HG03571 (cell line): ENCODE results near the gene MCAM.

Experiments
- ATAC-seq: cut with Tn5 transposase; IDR thresholded peaks from one replicate; pipeline ENCODE4 v1.9.1; 2021; ENCODE audit not compliant: unreplicated experiment

Gene MCAM

DNA sequence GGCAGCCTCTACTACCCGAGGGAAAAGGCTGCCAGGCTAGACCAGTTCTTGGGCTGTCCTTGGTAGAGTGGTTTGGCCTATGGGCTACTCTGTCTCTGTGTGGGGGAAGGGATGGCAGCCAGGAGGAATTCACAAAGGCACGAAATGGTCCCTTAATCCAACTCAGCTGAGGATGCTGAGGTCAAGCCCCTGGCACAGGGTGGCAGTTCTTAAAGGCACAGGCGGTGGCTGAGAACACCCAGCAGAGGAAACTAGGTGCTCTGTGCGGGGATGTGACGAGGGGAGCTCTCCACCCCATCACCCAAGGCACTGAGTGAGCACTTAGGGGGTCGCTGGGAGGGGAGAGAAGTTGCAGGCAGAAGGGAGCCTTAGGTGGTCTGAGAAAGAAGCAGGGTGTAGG lies 29.7 kb upstream of the MCAM start, which contains the start of gene MFRP:
MFRP (minus strand) TSS at position 101 of the 400 bp plus-strand sequence. CDS start 192 bp downstream, outside the sequence.
- ATAC-seq = no peak

DNA sequence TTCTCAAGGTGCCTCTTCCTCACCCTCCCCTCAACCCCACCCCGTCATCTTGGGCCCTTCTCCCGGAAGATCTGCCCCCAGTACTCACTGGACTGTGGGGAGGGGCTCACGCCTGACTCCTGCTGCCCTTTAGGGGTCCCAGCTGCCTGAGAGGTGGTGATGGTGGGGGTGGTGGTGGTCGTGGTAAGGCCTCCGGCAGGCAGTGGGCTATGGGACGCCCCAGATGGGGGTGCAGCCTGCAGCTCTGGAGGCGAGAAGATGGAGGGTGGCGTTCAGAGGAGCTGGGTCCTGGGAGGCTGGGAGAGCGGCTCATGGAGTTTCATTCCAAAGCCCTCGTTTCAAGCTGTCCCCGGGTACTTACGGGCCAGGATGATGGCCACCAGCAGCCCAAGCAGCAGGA lies 28.8 kb upstream of the MCAM start:
- ATAC-seq = no peak

DNA sequence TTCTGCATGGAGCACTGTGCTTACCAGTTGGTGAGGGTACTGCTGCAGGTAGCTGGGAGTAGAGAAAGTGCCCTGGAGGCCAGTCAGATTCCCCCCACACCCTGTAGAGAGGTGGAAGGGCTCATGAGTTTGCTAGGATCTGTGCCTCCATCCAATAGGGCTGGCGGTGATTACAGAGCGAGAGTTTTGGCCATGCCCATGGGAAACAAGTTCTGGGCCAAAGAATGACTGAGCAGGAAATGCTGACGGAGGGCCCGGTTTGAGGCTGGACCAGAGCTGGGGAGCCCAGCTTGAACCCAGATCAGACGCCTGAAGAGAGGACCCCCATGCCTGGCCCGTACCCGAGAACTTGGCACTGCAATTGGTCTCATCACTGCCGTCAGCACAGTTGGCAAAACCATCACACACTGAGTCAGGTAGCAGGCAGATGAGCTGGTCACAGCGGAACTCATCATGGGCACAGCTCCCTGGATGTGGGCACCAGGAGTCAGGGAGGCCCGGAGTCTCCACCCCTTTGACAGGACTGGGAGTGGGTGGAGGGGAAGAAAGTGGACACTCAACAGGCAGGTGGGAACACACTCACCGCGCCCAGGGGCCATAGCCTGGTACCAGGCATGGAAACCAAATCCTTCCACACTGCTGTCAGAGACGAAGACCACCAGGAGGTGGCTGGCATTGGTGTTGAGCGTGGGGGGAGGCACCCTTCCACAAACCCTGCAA lies 27.5 kb upstream of the MCAM start:
- ATAC-seq = no peak

DNA sequence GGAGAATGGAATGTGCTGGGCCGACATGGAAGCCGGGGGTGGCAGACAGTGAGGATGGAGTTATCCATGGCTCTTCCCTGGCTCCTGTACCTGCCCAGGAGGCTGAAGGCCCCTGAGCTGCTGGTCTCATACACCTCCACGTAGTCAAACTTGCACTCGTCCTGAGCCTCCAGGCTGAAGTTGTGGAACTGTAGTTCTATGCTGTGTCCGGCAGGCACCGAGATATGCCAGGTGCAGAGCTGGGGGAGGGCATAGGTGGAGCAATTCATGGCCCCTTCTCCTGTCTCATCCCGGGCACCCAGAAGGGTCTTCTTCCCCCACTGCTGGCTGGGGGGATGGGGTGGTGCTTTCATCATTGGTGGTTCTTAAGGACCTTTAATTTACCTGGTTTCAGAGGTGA lies 26.8 kb upstream of the MCAM start:
- ATAC-seq = no peak

DNA sequence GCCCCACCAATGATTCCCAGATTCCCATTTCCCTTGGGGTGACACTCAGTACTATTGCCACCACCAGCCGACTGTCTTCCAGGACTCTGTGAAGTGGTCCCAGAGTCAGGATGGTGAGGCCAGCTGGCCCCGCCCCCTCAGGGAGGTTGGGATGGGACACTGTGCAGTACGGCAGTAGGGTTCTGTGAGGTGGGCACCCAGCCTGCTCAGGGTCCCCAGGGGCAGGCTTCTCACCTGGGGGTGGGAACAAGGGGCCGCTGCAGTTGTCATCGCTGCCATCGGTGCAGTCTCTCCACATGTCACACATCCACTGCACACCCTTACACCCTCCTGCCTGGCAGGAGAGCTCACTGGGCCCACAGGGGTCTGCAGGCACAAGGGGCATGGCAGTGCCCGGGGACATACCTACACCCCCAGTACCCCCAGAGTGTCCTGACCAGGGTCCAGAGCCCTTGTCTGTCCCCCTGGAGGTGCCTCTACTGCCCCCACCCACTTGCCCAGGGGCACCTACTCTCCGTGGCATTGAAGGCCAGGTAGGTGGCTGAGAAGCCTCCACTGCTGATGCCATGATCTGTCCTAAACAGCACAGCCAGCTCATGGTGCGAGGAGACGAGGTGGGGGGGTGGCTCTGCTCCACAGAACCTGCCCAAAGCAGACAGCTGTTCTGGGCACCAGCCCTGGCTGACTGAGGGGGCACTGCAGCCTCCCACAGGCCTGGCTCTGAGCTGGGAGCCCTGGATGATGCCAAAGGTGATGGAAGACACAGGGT lies 25.6 kb upstream of the MCAM start:
- no peak for ATAC-seq

DNA sequence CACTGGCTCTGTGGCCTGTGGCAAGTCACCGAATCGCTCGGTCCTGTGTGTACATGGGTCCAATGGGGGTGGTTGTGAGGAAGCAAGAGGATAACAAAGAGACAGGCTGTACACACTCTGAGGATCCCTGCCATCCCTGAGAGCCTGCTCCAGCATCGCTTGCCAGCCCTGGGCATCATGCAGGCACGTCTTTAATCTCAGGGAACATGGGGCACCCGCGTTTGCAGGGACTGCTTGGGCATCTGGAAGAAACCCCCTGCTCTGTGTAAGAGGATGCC lies 25.0 kb upstream of the MCAM start:
- no peak for ATAC-seq

DNA sequence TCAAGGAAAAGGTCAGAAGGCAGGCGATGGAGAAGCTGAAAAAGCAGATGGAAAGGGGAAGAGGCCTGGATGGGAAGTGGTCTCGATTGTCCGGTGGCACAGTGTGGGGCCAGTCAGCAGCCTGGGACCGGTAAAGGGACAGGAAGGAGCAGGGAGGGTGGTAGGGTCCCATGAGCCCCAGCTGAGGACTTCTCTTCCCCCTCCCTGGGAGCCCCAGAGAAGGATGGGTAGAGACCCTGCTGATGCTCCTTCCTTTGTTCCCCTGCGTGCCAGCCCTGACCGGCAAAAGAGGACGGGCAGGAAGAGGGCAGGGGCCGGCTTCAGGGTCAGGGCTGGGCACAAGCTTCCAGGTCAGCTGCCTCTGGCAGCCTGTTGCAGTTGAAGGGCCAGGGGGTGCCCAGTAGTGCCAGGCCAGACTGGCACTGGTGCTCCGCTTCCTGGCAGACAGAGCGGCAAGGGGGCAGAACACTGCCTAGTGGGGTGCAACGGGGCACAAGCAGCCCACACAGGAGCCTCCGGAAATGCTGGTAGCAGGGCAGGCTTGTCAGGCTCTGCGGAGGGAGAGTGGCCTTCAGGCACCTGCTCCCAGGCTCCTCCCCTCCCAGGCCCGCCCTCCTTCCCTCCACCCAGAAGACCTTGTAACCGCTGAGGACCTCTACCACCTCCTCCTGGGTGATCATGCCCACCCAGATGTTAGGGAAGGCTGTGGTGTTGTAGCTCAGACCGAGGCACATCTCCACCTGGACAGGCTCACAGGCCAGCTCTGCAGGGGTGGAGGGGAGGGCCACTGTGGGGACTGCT lies 24.5 kb upstream of the MCAM start:
- ATAC-seq = no peak

DNA sequence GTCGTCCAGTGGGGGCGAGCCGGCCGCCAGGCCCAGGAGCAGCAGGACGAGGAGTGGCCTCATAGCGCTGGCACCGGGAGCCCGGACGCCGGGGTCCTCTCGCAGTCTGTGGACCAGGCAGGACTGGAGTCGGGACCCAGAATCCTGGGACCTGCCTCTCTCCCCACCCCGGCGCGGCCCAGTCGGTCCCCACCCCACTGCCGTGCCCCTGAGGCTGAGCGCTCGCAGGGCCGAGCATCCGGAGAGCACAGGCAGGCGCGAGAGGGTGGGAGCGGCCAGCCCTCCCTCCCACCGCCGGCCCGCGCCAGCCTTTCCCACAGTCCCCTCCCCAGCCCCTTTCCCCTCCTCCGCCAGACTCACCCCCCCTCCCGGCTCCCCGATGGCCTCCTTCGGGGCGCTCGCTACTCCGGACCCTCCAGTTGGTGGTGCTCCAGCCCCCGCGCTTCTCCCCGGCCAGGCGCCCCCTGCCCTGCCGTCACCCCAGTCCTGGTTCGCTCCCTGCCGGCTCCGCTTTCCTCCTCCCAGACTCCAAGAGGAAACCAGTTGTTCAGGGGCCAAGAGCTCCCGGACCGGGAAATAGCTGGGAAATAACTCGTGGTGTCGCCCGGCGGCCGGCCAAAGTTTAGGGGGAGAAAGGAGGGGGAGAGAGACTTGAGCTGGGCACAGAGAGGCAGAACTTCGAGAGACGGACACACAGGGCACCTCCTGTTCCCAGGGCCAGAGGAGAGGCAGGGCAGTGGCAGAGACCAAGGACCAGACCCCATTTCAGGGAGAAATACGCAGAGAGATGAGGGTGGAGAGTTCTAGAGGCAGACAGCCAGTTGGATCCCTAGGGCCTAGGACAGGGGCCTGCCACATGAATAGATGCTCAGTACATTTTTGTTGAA lies 23.6 kb upstream of the MCAM start, which contains the start of gene C1QTNF5:
C1QTNF5 (minus strand) TSS at position 549 of the 887 bp plus-strand sequence; CDS start at position 63, 486 bp downstream.
- no peak for ATAC-seq

DNA sequence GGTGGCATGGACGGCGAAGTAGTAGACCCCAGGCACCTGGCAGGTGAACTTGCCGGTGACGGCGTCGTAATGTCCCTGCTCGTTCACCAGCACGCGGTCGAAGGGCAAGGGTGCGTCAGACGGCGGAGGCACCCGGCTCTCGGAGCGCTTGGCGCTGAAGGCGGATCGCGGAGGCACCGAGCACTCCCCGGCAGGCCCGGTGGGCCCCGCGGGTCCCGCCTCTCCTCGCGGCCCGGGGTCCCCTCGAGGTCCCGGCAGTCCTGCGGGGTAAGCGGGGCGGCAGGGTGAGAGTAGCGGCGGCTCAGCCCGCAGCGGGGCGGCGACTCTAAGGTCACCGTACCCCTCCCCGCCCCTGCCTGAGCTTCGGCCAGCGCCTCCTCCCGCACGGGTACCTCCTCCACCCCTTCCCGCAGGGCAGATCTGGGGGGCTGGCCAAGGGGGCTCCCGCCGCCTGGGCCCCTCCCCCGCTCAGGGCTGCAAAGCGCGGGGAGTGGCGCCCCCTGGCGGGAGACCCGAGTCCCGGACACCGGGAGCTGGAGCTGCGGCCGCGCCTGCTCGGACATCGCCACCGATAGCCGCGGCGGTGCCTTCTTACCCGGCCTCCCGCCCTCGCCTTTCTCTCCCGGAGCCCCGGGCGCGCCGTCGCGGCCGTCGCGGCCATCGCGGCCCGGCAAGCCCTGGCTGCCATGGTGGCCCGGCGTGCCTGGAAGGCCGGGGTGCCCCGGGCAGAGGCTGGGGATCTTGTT lies 22.8 kb upstream of the MCAM start:
- no peak for ATAC-seq

DNA sequence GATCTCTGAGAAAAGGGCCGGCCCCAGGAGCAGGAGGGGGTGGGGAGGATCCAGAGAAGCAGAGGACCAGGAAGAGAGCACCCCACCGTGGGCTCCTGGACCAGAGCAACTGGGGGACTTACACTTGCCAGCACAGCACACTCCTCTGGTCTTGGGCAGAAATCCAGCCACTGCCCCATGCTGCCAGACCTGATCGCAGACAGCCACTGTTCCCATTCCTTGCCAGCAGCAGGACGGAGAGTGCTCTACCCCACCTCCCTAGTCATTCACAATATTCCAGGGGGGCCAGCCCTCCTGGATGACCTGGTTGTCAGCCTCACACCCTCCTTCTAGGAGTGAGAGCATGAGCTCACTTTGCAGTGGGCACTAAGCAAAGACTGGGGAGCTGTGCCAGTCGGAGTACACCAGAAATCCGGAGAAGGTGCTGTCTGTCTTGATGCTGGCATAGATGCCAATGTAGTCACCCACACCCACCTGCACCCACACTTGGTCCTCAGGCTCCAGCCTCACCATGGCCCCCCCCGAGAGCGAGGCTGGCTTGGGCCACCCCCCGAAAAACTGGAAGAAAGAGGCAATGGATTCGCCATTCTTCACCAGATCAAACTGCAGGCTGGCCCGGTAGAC lies 22.1 kb upstream of the MCAM start:
- ATAC-seq = no peak

DNA sequence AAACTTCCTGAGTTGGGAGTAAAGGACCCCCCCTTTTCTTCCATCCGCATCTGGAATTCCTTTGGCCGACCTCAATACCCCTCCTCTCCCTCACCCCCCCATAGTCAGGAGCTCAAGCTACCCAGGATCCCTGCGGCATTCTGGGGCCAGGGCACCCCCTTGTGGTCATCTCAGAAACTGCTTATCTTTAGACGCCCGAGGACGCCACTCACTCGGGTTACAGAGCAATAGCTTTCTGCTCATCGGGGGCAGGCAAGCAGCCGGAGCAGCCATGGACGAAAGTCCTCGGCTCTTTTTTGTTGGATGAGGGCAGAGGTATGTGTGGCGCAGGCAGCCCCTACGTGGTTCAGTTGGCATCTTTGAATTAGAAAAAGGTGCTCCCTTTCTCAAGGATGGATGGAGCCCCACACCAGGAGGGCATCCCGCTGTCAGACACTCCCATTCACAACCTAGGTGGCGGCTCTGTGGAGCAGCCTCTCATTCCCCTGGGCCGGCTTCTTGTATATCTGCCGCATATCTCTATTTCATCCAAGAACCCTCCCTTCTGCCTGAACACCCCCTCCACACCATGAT lies 21.5 kb upstream of the MCAM start:
- ATAC-seq = no peak

DNA sequence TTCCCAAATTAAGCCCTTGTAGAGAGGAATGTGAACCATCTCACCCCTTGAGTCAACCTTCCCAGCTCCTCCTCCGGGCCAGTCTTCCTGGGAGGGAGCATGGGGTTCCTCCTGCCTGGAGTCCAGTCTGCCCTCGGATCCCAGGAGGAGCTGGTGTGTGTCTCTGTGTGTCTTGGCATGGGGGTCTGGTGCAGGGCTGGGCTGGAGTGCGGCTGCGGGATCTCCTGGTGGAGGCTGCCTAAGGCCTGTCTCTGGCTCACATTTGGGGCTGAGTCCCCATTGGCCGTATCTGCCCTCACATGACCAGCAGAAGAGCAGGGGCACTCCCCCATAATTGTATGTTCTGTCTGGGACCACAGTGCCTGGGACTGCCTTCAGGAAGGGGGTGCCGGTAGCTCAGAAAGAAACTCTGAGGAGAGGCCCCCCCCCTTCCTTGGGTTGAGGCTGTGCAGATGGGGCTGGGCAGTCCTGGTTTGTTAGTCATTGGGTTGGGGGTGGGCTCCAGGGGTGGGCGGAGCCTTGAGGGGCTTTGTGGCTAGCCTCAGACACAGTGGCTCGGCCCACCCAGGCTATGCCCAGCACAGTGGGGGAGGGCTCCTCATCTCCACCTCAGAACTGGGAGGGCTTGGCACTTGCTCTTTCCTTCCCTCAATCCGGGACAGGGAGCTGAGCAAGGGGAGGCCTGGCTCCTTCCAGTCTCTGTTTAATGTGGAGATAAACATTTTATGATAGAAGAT lies 20.8 kb upstream of the MCAM start:
- ATAC-seq = no peak

DNA sequence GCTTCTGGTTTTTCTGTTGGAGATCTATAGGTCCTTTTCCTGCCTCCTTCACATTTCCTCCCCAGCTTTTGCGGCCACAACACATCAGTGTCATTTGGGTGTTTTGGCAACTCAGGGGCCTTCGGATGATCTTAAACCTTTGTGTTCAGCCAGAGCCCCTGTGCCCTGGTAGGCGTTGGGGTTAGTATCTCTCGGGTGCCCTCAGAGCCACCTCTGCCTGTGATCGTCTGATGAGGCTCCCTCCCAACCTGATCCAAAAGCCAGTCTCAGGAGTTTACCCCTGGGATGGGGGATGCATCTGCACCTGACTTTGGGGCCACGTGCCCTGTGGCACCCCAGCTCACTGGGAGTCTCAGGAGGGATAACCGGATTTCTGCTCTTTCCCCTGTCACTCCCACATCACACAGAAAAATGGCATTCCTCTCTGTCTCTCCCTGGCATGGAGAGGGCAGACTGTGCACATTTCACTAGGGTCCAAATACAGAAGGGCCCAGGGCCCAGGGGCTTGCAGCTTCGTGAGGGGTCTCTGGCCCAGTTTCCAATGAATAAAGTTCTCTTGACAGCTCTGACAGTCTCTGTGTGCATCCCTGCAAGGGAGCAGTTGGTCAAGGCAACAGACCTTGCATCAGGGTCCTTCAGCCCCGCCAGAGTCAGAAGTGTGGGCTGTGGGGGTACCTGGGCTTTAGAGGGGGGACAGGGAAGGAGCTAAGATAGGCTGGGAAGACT lies 20.0 kb upstream of the MCAM start:
- no peak for ATAC-seq

DNA sequence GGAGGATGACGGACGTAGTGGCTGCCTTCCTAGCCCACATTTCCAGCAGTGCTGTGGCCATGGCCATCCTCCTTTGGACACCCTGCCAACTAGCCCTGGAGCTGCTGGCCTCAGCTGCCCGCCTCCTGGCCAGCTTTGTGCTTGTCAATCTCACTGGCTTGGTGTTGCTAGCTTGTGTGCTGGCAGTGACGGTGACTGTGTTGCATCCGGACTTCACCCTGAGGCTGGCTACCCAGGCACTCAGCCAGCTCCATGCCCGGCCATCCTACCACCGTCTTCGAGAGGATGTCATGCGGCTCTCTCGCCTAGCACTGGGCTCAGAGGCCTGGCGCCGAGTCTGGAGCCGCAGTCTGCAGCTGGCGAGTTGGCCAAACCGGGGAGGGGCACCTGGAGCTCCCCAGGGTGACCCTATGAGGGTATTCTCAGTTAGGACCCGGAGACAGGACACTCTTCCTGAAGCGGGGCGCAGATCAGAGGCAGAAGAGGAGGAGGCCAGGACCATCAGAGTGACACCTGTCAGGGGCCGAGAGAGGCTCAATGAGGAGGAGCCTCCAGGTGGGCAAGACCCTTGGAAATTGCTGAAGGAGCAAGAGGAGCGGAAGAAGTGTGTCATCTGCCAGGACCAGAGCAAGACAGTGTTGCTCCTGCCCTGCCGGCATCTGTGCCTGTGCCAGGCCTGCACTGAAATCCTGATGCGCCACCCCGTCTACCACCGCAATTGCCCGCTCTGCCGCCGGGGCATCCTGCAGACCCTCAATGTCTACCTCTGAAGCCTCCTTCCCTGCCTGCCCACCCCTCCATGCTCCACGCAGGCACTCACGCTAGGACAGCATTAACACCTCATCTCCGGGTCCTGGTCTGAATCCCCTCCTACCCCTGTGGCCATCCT lies 19.0 kb upstream of the MCAM start:
- ATAC-seq = no peak

DNA sequence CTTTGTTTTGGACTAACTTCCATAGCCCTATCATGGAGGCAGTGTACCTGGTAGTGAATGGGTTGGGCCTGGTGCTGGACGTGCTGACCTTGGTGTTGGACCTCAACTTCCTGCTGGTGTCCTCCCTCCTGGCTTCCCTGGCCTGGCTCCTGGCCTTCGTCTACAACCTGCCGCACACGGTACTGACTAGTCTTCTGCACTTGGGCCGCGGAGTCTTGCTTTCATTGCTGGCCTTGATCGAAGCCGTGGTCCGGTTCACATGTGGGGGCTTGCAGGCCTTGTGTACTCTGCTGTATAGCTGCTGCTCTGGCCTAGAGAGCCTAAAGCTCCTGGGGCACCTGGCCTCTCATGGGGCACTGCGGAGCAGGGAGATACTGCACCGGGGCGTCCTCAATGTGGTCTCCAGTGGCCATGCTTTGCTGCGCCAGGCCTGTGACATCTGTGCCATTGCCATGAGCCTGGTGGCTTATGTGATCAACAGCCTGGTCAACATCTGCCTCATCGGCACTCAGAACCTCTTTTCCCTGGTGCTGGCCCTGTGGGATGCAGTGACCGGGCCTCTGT lies 18.2 kb upstream of the MCAM start:
- ATAC-seq = no peak

DNA sequence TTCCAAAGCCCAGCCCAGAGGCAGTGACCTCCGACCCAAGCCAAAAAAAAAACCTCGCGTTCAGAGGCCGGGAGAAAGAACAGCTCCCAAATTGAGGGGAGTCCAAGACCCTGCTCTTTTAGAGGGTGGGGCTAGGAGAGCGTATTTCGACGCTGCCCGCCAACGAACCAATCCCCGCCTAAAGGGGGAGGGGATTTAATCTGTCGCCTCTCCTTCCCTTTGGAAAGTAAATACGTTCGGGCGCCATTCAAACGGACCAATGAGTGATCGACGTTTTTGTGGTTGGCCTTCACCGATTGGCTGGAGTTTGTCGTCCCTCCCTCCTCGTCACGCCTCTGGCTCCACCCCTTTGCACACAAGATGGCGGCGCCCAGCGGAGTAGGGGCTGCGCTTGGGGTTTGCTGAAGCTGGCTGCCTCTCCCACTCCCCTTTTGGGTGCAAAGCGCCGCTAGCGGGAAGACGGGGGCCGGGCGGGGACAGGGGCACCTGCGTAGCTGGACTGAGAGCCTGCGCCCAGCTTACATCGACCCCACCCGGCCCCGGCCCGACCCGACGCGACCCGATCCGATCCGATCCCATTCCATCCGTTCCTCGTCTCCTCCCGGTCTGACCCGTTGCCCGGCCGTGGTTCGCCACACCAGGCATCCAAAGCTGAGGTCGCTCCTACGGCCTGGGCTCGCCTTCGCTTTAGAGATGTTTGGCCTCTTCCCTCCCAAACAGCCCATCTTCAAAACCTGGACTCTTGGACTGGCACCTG lies 17.4 kb upstream of the MCAM start, which contains the start of gene RNF26:
RNF26 (plus strand) TSS at position 354 of the 757 bp plus-strand sequence. CDS start 596 bp downstream, outside the sequence.
- peak; percentile 89 for ATAC-seq
